Measurements from ENCODE around the gene MED15.
"Not testable (repeated sequence)": the region's sequence is repeated elsewhere in the genome, so short reads cannot be mapped to it uniquely, and the experiment has no call there.

The MED15 gene

GRCh38 chr22:20483143-20483506 lies 24.3 kb upstream of the MED15 start:
- FAIRE-seq; DNase-seq (ENCODE audit: insufficient read length, low spot score): not testable (repeated sequence)

GRCh38 chr22:20483771-20484170 lies 23.6 kb upstream of the MED15 start:
- no peak for FAIRE-seq
- DNase-seq (ENCODE audit: insufficient read length, low spot score): no peak

- FAIRE-seq (no peak), DNase-seq (ENCODE audit: insufficient read length, low spot score) (no peak)
These were observed 22.3 kb upstream of the MED15 start for GRCh38 chr22:20484948-20485683.

- DNase-seq (ENCODE audit: insufficient read length, low spot score) (no peak), FAIRE-seq (no peak)
These were observed 21.2 kb upstream of the MED15 start for GRCh38 chr22:20486229-20486628.

- FAIRE-seq: no peak
- DNase-seq (ENCODE audit: insufficient read length, low spot score): no peak
These were observed 19.7 kb upstream of the MED15 start for GRCh38 chr22:20487715-20488114.

- FAIRE-seq (no peak), DNase-seq (ENCODE audit: insufficient read length, low spot score) (no peak)
These were observed 18.5 kb upstream of the MED15 start for GRCh38 chr22:20488946-20489345.

GRCh38 chr22:20490183-20490940 lies 17.0 kb upstream of the MED15 start:
- no peak for FAIRE-seq
- no peak for DNase-seq (ENCODE audit: insufficient read length, low spot score)

GRCh38 chr22:20490941-20491307 lies 16.5 kb upstream of the MED15 start:
- FAIRE-seq: no peak

GRCh38 chr22:20491346-20491745 lies 16.1 kb upstream of the MED15 start:
- no peak for FAIRE-seq
- DNase-seq (ENCODE audit: insufficient read length, low spot score): no peak

More at GRCh38 chr22:20490941-20491307, 16.5 kb upstream of the MED15 start:
- no peak for DNase-seq (ENCODE audit: insufficient read length, low spot score)

- DNase-seq (ENCODE audit: insufficient read length, low spot score) (no peak), FAIRE-seq (peak; percentile 23)
These were observed 12.2 kb upstream of the MED15 start, which contains the start of gene KLHL22 for GRCh38 chr22:20494978-20495860. KLHL22 (minus strand) TSS chr22:20495795; CDS start chr22:20489211, 6,584 bp downstream.

GRCh38 chr22:20495861-20496681 lies 11.3 kb upstream of the MED15 start:
- peak; percentile 52 for FAIRE-seq
- peak; percentile 89 for DNase-seq (ENCODE audit: insufficient read length, low spot score)

- FAIRE-seq: no peak
These were observed 10.0 kb upstream of the MED15 start for GRCh38 chr22:20497426-20497825.

GRCh38 chr22:20498913-20499312 lies 8.5 kb upstream of the MED15 start:
- FAIRE-seq (no peak), DNase-seq (ENCODE audit: insufficient read length, low spot score) (no peak)

More at GRCh38 chr22:20497426-20497825, 10.0 kb upstream of the MED15 start:
- no peak for DNase-seq (ENCODE audit: insufficient read length, low spot score)

GRCh38 chr22:20499769-20500168 lies 7.6 kb upstream of the MED15 start:
- no peak for FAIRE-seq
- no peak for DNase-seq (ENCODE audit: insufficient read length, low spot score)

- FAIRE-seq: no peak
These were observed 3.6 kb upstream of the MED15 start for GRCh38 chr22:20503816-20504215.

GRCh38 chr22:20504293-20504922 lies 3.0 kb upstream of the MED15 start:
- FAIRE-seq: not testable (repeated sequence)

More at GRCh38 chr22:20503816-20504215, 3.6 kb upstream of the MED15 start:
- no peak for DNase-seq (ENCODE audit: insufficient read length, low spot score)

GRCh38 chr22:20506543-20507252 lies 712 bp upstream of the MED15 start:
- FAIRE-seq (no peak), DNase-seq (ENCODE audit: insufficient read length, low spot score) (no peak)

More at GRCh38 chr22:20504293-20504922, 3.0 kb upstream of the MED15 start:
- not testable (repeated sequence) for DNase-seq (ENCODE audit: insufficient read length, low spot score)

GRCh38 chr22:20508067-20508755 lies 801 bp downstream of the MED15 start:
- FAIRE-seq; DNase-seq (ENCODE audit: insufficient read length, low spot score): not testable (repeated sequence)
